ENCODE results near the gene FBXO10. TPM values are rescaled to one million over a fixed set of nuclear protein-coding genes. Genes with fewer than 3 reads are reported as not detected.

FBXO10 gene
- total RNA-seq, 1 donor, result 2.3 TPM

DNA sequence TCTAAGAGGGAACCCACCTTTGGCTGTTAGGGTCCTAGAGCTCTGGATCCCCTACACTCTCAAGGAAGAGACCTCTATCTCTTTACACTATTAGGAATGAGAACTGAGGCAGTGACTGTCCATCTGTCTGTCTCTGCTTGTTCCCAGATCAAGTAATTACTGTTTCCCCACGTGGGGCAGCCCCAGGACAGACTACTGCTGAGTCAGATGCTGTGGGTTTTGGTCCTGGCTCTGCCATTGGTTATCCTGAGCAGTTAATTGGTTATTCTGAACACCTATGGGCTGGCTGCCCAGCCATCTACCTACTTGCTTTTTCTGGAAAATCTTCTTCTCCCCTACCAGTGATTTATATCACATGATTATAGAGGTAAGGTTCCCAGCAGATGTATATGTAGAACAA, 33.3 kb downstream of the FBXO10 start:
- H3K9me3 ChIP-seq (ENCODE audit: low read depth, low read length), result no peaks in the 10 kb centered on the region
- H3K4me1 ChIP-seq (ENCODE audit: insufficient read depth, low read length), result no peaks in the 10 kb centered on the region
- H3K4me3 ChIP-seq (ENCODE audit: low read length), result no peak overlapping the region
- H3K27me3 ChIP-seq (ENCODE audit: insufficient read depth, low read length), result no peaks in the 10 kb centered on the region

DNA sequence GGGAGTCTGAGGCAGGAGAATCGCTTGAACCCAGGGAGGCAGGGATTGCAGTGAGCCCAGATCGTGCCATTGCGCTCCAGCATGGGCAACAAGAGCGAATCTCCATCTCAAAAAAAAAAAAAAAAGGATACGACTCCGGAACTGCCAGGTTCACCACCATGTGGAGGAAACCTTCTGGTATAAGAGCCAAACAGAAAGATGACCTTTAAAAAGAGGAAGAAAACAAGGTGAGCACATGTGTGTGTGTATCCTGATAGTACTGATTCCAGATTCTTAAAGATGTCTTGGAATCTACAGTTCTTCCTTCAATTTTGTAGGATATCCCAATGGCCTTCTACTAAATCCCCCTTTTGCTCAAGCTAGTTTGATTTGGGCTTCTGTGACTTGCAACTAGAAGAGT, 33.7 kb downstream of the FBXO10 start:
- Histone ChIP-seq H3K4me1 (ENCODE audit: insufficient read depth, low read length) (no peaks in the 10 kb centered on the region), H3K9me3 (ENCODE audit: low read depth, low read length) (no peaks in the 10 kb centered on the region), H3K4me3 (ENCODE audit: low read length) (no peak overlapping the region), H3K27me3 (ENCODE audit: insufficient read depth, low read length) (no peaks in the 10 kb centered on the region)

- Histone ChIP-seq H3K4me1 (ENCODE audit: insufficient read depth, low read length) (no peaks in the 10 kb centered on the region), H3K9me3 (ENCODE audit: low read depth, low read length) (no peaks in the 10 kb centered on the region), H3K27me3 (ENCODE audit: insufficient read depth, low read length) (no peaks in the 10 kb centered on the region), H3K4me3 (ENCODE audit: low read length) (no peak overlapping the region)
These were observed 34.7 kb downstream of the FBXO10 start for GRCh38 chr9:37541465-37541864.

DNA sequence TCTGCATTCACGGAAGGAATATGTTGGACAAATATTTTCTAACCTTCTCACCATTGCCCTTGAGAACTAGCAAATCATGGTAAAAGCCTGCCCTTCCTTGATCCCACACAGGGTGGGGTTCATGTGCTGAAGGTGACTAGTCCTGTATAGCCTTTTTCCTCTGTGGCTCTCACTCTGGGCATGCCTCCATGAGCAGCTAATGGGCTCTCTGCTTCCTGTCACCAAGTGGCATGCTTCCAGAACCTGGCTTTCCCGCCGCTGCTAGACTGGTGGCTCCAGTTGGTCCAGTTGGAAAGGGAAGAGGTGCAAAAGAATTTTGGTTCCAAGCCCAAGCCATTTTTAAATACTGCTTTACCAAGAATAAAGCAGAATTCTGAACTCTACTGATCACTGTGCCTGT, 35.5 kb downstream of the FBXO10 start:
- Histone ChIP-seq H3K4me3 (ENCODE audit: low read length) (no peak overlapping the region), H3K9me3 (ENCODE audit: low read depth, low read length) (no peaks in the 10 kb centered on the region), H3K4me1 (ENCODE audit: insufficient read depth, low read length) (no peaks in the 10 kb centered on the region), H3K27me3 (ENCODE audit: insufficient read depth, low read length) (no peaks in the 10 kb centered on the region)

GRCh38 chr9:37539634-37540033, 36.5 kb downstream of the FBXO10 start:
- no peak overlapping the region for H3K4me3 ChIP-seq (ENCODE audit: low read length)
- H3K9me3 ChIP-seq (ENCODE audit: low read depth, low read length), result no peaks in the 10 kb centered on the region
- no peaks in the 10 kb centered on the region for H3K27me3 ChIP-seq (ENCODE audit: insufficient read depth, low read length)
- H3K4me1 ChIP-seq (ENCODE audit: insufficient read depth, low read length), result no peaks in the 10 kb centered on the region

DNA sequence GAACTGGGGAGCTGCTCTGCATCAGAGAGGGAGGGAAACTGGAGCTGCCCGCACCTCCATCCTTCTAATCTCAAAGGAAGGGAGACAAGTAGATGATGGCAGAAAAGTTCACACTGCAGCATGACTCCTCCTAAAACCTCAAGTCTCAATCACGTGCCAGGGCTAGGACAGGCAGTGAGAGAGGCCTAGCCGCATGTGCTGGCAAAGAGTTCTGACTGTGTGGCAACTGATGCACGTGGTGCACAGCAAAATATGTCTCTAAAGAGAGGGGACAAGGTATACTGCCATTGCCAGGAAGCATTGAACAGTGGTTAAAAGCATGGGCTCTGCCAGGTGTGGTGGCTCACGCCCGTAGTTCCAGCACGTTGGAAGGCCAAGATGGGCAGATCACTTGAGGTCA, 38.1 kb downstream of the FBXO10 start:
- Histone ChIP-seq H3K9me3 (ENCODE audit: low read depth, low read length) (no peaks in the 10 kb centered on the region), H3K27me3 (ENCODE audit: insufficient read depth, low read length) (no peaks in the 10 kb centered on the region), H3K4me1 (ENCODE audit: insufficient read depth, low read length) (no peaks in the 10 kb centered on the region), H3K4me3 (ENCODE audit: low read length) (no peak overlapping the region)

GRCh38 chr9:37534901-37535300, 41.3 kb downstream of the FBXO10 start:
- Histone ChIP-seq H3K9me3 (ENCODE audit: low read depth, low read length) (no peaks in the 10 kb centered on the region), H3K4me1 (ENCODE audit: insufficient read depth, low read length) (no peaks in the 10 kb centered on the region), H3K4me3 (ENCODE audit: low read length) (no peak overlapping the region), H3K27me3 (ENCODE audit: insufficient read depth, low read length) (no peaks in the 10 kb centered on the region)

- Histone ChIP-seq H3K9me3 (ENCODE audit: low read depth, low read length) (no peaks in the 10 kb centered on the region), H3K27me3 (ENCODE audit: insufficient read depth, low read length) (no peaks in the 10 kb centered on the region), H3K4me3 (ENCODE audit: low read length) (no peak overlapping the region), H3K4me1 (ENCODE audit: insufficient read depth, low read length) (no peaks in the 10 kb centered on the region)
These were observed 41.8 kb downstream of the FBXO10 start for GRCh38 chr9:37534412-37534811.

- Histone ChIP-seq H3K9me3 (ENCODE audit: low read depth, low read length) (no peaks in the 10 kb centered on the region), H3K4me3 (ENCODE audit: low read length) (no peak overlapping the region), H3K27me3 (ENCODE audit: insufficient read depth, low read length) (no peaks in the 10 kb centered on the region), H3K4me1 (ENCODE audit: insufficient read depth, low read length) (no peaks in the 10 kb centered on the region)
These were observed 44.5 kb downstream of the FBXO10 start for GRCh38 chr9:37531699-37532098.

DNA sequence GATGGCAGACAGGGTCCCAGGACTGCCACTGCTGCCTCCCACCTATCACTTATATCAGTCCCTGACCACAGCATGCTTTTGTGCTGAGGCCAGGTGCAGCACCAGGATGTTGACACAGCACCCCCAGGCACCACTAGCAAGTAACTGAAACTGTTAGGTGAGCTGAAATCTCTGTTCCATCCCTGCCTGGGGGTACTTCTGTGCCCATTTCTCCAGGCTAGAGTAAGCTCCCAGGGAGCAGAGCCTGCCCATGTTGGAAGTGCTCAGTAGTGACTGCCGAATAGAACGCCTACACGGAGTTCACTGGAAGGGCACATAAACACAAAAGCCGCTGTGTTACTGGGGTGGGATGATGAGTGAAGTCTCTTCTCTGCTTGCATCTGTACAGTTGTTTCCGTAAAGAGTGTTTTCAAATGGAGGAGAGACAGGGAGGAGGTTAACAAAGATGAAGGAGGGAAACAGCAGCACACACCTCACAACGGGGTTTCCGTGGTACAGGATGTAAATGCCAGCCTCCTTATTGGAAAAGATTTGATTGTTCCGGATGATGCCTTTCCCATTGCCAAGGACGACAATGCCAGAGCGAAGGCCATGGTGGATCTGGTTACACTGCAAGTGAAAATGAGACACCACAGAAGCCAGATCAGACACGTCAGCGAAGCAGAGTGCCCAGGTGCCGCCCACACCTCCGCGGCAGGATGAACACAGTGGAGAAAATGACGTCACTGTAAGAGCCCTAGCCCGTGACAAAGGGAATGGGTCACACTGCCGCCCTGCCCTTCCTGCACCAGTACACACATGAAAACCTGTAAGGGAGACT, 47.3 kb downstream of the FBXO10 start:
- no peaks in the 10 kb centered on the region for H3K27me3 ChIP-seq (ENCODE audit: insufficient read depth, low read length)
- H3K4me1 ChIP-seq (ENCODE audit: insufficient read depth, low read length), result no peaks in the 10 kb centered on the region
- H3K4me3 ChIP-seq (ENCODE audit: low read length), result no peak overlapping the region
- no peaks in the 10 kb centered on the region for H3K9me3 ChIP-seq (ENCODE audit: low read depth, low read length)

GRCh38 chr9:37523916-37524315, 52.3 kb downstream of the FBXO10 start:
- Histone ChIP-seq H3K9me3 (ENCODE audit: low read depth, low read length) (no peaks in the 10 kb centered on the region), H3K4me1 (ENCODE audit: insufficient read depth, low read length) (no peaks in the 10 kb centered on the region), H3K27me3 (ENCODE audit: insufficient read depth, low read length) (no peaks in the 10 kb centered on the region), H3K4me3 (ENCODE audit: low read length) (no peak overlapping the region)

DNA sequence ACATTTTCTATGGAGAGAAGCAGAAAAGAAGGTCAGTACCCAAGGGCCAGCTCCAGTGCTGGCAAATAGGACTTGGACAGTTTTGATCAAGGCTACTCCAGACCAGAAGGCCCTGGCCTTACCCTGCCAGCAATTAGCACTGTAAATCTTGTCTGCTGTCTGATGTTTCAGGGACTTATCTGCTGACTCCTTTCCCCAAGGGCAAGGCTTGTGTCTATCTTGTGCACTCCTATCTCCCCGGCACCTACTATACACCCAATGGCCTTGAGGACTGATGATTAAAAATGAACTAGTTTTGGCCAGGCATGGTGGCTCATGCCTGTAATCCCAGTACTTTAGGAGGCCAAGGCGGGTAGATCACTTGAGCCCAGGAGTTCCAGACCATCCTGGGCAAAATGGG, 53.2 kb downstream of the FBXO10 start:
- H3K4me3 ChIP-seq (ENCODE audit: low read length), result no peak overlapping the region
- no peaks in the 10 kb centered on the region for H3K9me3 ChIP-seq (ENCODE audit: low read depth, low read length)
- H3K4me1 ChIP-seq (ENCODE audit: insufficient read depth, low read length), result no peaks in the 10 kb centered on the region
- H3K27me3 ChIP-seq (ENCODE audit: insufficient read depth, low read length), result no peaks in the 10 kb centered on the region

- Histone ChIP-seq H3K4me3 (ENCODE audit: low read length) (no peak overlapping the region), H3K4me1 (ENCODE audit: insufficient read depth, low read length) (no peaks in the 10 kb centered on the region), H3K27me3 (ENCODE audit: insufficient read depth, low read length) (no peaks in the 10 kb centered on the region), H3K9me3 (ENCODE audit: low read depth, low read length) (no peaks in the 10 kb centered on the region)
These were observed 55.1 kb downstream of the FBXO10 start for GRCh38 chr9:37521111-37521510.

DNA sequence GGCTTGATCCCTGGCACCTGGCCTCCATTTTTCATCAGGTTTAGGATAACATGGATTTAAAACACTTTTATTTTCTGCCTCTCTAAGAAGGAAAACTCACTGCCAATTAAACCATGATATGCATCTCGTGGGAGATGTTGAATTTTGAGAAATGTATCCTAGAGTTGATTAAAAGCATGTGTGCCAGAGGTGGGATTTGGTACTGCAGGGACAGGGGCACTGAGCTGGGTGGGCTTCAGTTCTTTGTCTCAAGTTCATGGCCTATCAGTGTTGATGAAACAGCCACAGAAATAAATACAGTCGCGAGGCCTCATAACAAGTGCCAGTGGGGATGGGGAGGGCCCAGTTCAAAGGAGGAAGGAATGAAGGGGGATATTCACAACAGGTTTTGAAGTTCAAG, 55.5 kb downstream of the FBXO10 start:
- Histone ChIP-seq H3K27me3 (ENCODE audit: insufficient read depth, low read length) (no peaks in the 10 kb centered on the region), H3K4me1 (ENCODE audit: insufficient read depth, low read length) (no peaks in the 10 kb centered on the region), H3K9me3 (ENCODE audit: low read depth, low read length) (no peaks in the 10 kb centered on the region), H3K4me3 (ENCODE audit: low read length) (no peak overlapping the region)

DNA sequence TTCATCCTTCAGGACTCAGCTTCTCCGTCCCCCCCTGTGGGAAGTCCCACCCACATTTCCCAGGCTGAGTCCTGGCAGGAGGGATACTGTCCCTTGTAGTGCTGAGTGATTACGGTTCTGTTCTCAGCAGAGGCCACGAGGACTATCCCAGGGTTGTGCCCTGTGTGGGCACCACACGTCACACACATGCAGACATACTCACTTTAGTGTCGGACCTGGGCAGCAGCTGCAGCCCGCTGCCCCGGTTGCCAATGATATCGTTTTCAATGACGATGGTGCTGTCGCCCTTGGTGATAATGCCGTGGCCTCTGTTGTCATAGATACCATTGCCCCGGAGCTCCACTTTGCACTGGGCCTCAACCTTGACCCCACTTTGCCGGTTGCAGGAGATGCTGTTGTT, 58.3 kb downstream of the FBXO10 start:
- no peaks in the 10 kb centered on the region for H3K9me3 ChIP-seq (ENCODE audit: low read depth, low read length)
- no peaks in the 10 kb centered on the region for H3K4me1 ChIP-seq (ENCODE audit: insufficient read depth, low read length)
- no peaks in the 10 kb centered on the region for H3K27me3 ChIP-seq (ENCODE audit: insufficient read depth, low read length)
- H3K4me3 ChIP-seq (ENCODE audit: low read length), result no peak overlapping the region

GRCh38 chr9:37515620-37516258, 60.4 kb downstream of the FBXO10 start:
- Histone ChIP-seq H3K27me3 (ENCODE audit: insufficient read depth, low read length) (no peaks in the 10 kb centered on the region), H3K9me3 (ENCODE audit: low read depth, low read length) (no peaks in the 10 kb centered on the region), H3K4me3 (ENCODE audit: low read length) (no peak overlapping the region), H3K4me1 (ENCODE audit: insufficient read depth, low read length) (no peaks in the 10 kb centered on the region)
